Sigmoid colon (tissue), 4 donors: ENCODE results near the gene MED23.

Source experiments
- CTCF ChIP-seq, 4 experiments: fragments of 450-650 bp in 3 of 4; fragments of 200-600 bp in 1 of 4; IDR thresholded peaks; one replicate each; pipeline ENCODE4 v1.5.1; 2016 to 2019; ENCODE audit warnings: antibody characterized with exemption in 4 of 4, mild to moderate bottlenecking in 3 of 4, moderate library complexity in 2 of 4
- POLR2AphosphoS5 ChIP-seq, 4 donors: sonication (generic); formaldehyde crosslinking; IDR thresholded peaks; one replicate each; pipeline ENCODE4 v1.6.1; 2017; ENCODE audit warnings: antibody characterized with exemption in 4 of 4

GRCh38 chr6:131565056-131565455, 63.0 kb downstream of the MED23 start:
- TF ChIP-seq CTCF (IDR thresholded peaks at IDR 0.05): no peak
- no peak for TF ChIP-seq POLR2AphosphoS5 (IDR thresholded peaks at IDR 0.05)
